ENCODE results near the gene PCYT2. TPM values are rescaled to one million over a fixed set of nuclear protein-coding genes. Genes with fewer than 3 reads are reported as not detected.

The PCYT2 gene
- total RNA-seq, 1 donor from 2014 or later = 46.8 TPM

DNA sequence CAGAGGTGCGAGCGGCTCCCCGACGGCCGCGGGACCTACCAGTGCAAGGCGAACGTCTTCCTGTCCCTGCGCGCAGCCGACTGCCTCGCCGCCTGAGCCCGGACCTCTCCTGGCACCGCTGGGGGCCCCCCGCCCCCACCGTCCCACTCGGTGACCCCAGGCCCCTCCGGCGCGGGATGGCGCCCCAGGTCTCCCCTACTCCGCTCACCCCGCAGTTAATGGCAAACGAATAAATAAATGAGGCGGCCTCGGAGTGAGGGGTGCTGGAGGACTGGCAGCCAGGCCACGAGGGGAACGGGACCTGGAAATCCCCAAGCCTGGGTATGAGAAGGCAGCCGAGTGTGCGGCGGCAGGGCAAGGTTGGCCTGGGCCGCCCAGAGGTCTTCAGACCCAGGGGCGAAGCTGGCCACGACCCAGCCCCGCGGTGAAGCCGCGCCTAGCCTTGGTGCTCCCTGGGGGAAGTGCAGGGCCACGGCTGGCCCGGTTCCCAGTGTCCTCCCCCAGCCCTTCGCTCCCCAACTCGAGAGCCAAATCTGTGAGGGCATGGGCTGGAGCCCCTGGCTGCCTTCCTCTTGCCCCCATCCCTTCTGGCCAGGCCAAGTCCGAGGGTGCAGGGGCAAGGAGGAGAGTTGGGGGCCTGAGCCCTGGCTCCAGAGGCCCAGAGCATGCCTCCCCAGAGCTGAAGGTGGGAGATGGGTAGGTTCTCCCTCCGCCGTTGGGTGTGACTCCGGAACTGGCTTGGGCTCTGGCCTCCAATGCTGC lies 8.4 kb downstream of the PCYT2 start:
- DNase-seq (ENCODE audit: extremely low spot score, unreplicated experiment) = no peak
- Mint-ChIP-seq H3K36me3 (peaks cover 14% of the 10 kb centered on the region), H3K4me3 (no peak overlapping the region), H3K27me3 (peaks cover 9% of the 10 kb centered on the region), H3K4me1 (ENCODE audit: unreplicated experiment) (peaks cover 7% of the 10 kb centered on the region), H3K27ac (no peak overlapping the region), H3K9me3 (no peaks in the 10 kb centered on the region)
- TF ChIP-seq, protein P1, sequence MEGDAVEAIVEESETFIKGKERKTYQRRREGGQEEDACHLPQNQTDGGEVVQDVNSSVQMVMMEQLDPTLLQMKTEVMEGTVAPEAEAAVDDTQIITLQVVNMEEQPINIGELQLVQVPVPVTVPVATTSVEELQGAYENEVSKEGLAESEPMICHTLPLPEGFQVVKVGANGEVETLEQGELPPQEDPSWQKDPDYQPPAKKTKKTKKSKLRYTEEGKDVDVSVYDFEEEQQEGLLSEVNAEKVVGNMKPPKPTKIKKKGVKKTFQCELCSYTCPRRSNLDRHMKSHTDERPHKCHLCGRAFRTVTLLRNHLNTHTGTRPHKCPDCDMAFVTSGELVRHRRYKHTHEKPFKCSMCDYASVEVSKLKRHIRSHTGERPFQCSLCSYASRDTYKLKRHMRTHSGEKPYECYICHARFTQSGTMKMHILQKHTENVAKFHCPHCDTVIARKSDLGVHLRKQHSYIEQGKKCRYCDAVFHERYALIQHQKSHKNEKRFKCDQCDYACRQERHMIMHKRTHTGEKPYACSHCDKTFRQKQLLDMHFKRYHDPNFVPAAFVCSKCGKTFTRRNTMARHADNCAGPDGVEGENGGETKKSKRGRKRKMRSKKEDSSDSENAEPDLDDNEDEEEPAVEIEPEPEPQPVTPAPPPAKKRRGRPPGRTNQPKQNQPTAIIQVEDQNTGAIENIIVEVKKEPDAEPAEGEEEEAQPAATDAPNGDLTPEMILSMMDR (conservative IDR thresholded peaks at IDR 0.05) = no peak

DNA sequence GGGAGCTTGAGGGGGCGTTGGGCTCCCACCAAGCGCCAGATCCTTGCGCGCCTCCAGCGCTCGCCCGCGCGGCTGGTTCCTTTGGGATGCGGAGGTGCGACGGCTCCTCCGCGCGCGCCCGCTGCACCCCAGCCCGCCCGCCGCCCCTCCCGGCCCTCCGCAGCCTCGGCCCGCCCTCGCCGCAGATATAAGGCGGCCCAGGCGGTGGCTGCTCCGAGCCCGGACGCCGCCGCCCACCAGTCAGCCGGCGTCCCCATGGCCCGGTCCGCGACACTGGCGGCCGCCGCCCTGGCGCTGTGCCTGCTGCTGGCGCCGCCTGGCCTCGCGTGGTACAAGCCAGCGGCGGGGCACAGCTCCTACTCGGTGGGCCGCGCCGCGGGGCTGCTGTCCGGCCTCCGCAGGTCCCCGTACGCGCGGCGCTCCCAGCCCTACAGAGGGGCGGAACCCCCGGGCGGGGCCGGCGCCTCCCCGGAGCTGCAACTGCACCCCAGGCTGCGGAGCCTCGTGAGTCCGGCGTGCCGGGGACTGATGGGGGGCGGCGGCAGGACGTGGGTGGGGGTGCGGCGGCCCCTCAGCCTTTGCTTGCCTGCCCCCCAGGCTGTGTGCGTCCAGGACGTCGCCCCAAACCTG lies 9.1 kb downstream of the PCYT2 start, which contains the start of gene NPB:
Gene NPB, plus strand, starts transcription at position 216 of the 630 bp plus-strand sequence. Its CDS starts 40 bp downstream, at position 256.
- no peak for DNase-seq (ENCODE audit: extremely low spot score, unreplicated experiment)
- Mint-ChIP-seq H3K27me3 (peaks cover 9% of the 10 kb centered on the region), H3K4me3 (peak within 1 kb of the TSS; percentile 77), H3K27ac (no peak within 1 kb of the TSS), H3K9me3 (no peaks in the 10 kb centered on the region), H3K36me3 (peaks cover 15% of the 10 kb centered on the region), H3K4me1 (ENCODE audit: unreplicated experiment) (peaks cover 7% of the 10 kb centered on the region)
- TF ChIP-seq, protein P1 (conservative IDR thresholded peaks at IDR 0.05) = no peak

DNA sequence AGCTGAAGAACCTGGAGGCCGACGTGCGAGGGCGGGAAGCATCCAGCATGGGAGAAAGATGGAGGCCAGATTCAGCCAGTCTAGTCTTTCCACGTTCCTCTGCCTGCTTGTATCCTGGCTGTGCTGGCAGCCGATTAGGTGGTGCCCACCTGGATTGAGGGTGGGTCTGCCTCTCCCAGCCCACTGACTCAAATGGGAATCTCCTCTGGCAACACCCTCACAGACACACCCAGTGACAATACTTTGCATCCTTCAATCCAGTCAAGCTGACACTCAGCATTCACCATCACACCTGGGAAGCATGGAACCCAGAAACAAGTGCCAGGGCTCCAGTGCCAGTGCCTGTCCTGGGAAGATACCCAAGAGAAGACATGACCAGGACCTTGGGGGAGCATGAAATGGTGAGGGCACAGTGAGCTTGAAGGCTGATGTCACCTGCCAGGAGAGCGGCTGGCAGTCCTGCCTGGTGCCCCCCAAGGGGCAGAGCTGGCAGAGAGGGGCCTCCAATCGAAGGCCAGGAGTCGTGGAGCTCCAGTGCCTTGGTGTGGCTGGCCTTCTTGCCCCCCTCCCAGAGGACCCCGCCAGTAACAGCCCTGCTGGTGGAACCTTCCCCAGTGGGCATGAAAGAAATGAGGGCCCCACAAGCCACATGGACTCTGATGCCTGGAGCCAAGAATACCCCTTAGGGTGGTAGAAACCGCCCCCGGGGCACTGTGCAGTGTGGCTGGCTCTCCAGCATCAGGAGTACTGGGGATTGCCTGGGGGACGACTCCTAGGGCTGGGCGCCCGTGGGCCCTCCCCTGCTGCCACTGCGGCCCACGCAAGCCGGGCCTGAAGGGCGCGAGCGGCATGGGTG lies 9.8 kb downstream of the PCYT2 start:
- Mint-ChIP-seq H3K27ac (no peak overlapping the region), H3K4me3 (peak overlapping the region; percentile 77), H3K27me3 (peaks cover 9% of the 10 kb centered on the region), H3K4me1 (ENCODE audit: unreplicated experiment) (peaks cover 7% of the 10 kb centered on the region), H3K9me3 (no peaks in the 10 kb centered on the region), H3K36me3 (peaks cover 15% of the 10 kb centered on the region)
- TF ChIP-seq, protein P1 (conservative IDR thresholded peaks at IDR 0.05) = no peak
- DNase-seq (ENCODE audit: extremely low spot score, unreplicated experiment) = no peak

DNA sequence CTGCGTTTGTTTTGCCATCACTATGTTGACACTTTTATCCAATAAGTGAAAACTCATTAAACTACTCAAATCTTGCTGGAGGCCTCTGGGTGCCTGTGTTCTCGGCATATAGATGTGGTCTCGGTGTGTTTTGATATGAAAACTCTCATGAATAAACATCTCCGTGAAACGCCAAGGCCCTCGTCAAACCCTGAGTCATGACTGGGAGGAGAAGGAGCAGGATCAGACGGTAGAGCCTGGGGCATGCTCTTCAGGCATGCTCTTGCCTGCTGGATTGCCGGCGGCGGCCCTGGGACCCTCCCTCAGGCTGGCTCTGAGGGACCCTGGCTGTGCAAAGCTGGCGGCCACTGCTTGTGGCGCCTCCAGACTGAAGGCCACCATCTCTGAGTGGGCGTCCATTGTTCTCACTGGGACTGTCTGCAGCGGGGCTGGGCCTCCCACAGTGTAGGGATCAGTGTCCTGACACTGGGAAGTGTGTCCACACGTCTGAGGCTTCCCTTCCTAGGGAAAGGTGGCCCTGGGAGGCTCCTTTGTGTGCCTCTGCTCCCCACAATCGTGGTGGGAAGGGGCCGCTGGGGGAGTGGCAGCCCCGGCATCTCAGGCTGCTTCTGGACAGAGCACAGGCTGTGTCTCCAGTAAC lies 10.9 kb downstream of the PCYT2 start:
- H3K27ac Mint-ChIP-seq = no peak overlapping the region
- H3K4me1 Mint-ChIP-seq (ENCODE audit: unreplicated experiment) = peaks cover 7% of the 10 kb centered on the region
- DNase-seq (ENCODE audit: extremely low spot score, unreplicated experiment) = no peak
- TF ChIP-seq, protein P1 (conservative IDR thresholded peaks at IDR 0.05) = no peak
- H3K9me3 Mint-ChIP-seq = no peaks in the 10 kb centered on the region
- H3K4me3 Mint-ChIP-seq = no peak overlapping the region
- peaks cover 15% of the 10 kb centered on the region for H3K36me3 Mint-ChIP-seq
- peaks cover 9% of the 10 kb centered on the region for H3K27me3 Mint-ChIP-seq

- H3K4me1 Mint-ChIP-seq (ENCODE audit: unreplicated experiment) = peaks cover 7% of the 10 kb centered on the region
- H3K36me3 Mint-ChIP-seq = peaks cover 15% of the 10 kb centered on the region
- peaks cover 9% of the 10 kb centered on the region for H3K27me3 Mint-ChIP-seq
- H3K27ac Mint-ChIP-seq = no peak overlapping the region
- H3K9me3 Mint-ChIP-seq = no peaks in the 10 kb centered on the region
- peak; percentile 70 for DNase-seq (ENCODE audit: extremely low spot score, unreplicated experiment)
- H3K4me3 Mint-ChIP-seq = no peak overlapping the region
- TF ChIP-seq, protein P1 (conservative IDR thresholded peaks at IDR 0.05) = no peak
Observed at GRCh38 chr17:81899514-81900166, 11.6 kb downstream of the PCYT2 start.
